M059J (cell line): ENCODE results near the gene HBP1. TPM values are rescaled to one million over a fixed set of nuclear protein-coding genes. Genes with fewer than 3 reads are reported as not detected.
"Not testable (repeated sequence)": the region's sequence is repeated elsewhere in the genome, so short reads cannot be mapped to it uniquely, and the experiment has no call there.

Experiments
- DNase-seq: peaks from one replicate; pipeline ENCODE4 v3.0.0-alpha.2; 2012; ENCODE audit warnings: low read depth
- total RNA-seq: library from RNA; depleted of rRNA; stranded (reverse); fragments of >200 nt; shearing (Covaris generic); gene quantifications from 2 replicates; pipeline ENCODE4 v1.2.3, GENCODE V29; 2014

HBP1 gene
- total RNA-seq, 1 experiment from 2014 or later, result 73.1 TPM

GRCh38 chr7:107181172-107181571, 12.4 kb downstream of the HBP1 start:
- no peak for DNase-seq

GRCh38 chr7:107185716-107186115, 16.9 kb downstream of the HBP1 start:
- DNase-seq, result no peak

- no peak for DNase-seq
Observed at GRCh38 chr7:107186240-107186639, 17.4 kb downstream of the HBP1 start.

DNA sequence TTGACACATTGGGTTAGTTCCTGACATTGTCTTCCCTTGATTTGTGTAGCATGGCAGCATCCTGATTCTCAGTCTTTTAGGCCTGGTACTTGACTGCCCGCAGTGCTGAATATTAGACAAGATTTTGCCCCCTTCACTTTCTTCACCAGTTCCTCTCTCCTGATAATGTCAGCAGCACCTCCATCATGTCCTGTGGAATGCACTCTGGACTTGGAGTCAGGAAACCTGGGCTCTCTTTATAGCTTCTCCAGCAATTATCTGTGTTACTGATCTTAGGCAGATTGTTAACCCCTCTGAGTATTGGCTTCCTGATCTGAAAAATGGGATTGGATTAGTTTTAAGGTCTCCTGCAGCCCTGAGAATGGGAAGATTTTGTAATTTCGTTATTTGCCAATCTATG, 19.0 kb downstream of the HBP1 start:
- DNase-seq, result no peak

GRCh38 chr7:107190090-107190489, 21.3 kb downstream of the HBP1 start:
- no peak for DNase-seq

DNA sequence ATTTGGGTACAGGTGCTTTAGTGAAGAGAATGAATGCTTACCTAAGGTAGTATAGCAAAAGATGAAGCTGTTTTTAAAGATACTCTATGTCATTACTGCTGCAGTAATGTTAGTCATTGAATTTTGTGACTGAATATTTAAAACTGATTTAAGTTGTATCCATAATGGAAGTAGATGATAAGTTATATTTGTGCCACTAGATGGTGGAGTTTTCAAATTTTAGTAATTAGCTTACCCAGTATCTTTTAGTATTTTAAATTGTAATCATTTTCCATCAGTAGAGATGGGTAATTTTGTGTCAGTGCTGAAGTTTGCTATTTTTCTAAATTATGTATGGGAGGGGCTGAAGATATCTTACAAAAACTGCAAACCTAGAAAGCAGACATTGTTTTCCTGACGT, 25.2 kb downstream of the HBP1 start:
- no peak for DNase-seq

DNA sequence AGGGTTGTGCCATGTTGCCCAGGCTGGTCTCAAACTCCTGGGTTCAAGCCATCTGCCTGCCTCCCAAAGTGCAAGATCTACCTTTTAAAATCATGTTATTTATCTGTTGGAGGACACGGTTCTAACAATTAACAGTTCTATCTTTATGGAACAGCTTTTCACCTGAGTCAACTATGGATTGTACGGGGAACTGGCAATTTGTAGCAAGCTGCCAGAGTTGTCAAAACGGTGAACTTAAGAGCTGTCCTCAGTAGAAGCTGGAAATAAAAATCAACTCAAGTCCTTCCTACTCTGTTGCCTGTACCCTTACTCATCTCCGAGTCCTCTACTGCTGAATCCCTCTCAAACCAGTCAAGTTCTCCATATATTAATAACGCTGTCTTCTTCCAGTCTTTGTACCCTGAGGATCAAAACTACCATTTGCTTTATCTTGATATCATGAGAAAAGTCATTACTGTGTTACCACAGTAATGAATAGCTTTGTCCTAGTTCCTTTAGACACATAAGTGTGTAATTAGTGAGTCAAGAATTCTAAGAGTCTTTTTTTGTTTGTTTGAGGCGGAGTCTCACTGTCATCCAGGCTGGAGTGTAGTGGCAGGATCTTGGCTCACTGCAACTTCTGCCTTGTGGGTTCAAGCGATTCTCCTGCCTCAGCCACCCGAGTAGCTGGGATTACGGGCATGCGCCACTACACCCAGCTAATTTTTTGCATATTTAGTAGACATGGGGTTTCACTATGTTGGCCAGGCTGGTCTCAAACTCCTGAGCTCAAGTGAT, 28.2 kb downstream of the HBP1 start:
- no peak for DNase-seq

DNA sequence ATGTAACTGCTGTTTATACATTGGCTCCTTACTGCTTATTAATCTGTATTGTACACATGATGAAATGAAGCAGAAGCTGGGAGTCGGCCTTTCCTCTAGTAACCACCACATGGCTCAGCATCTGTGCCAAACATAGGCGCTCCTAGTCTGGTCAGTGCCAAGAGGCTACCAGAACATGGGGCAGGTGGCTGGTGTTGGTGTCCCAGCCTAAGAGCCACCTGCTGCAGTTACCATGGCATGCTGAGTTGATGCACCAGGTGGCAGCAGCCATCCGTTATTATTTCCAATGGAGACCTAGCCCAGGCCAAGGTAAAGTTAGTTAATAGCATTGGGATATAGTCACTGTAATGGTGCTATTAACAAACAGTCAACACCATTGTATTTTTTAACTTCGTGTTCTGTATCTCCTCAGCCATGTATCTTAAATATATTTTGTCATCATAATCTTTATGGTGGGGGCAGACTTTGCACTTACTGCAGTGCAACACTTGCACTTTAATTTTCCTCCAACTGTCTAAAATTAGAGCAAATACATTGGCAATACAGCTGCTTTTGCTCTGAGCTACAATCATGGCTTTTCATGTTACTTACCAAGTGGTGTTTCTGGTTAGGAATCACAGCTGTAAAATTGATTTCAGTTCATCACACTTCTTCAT, 33.1 kb downstream of the HBP1 start:
- DNase-seq, result peak; percentile 53

- no peak for DNase-seq
Observed at GRCh38 chr7:107203607-107204006, 34.8 kb downstream of the HBP1 start.

- DNase-seq, result no peak
Observed at GRCh38 chr7:107206136-107206535, 37.3 kb downstream of the HBP1 start.

DNA sequence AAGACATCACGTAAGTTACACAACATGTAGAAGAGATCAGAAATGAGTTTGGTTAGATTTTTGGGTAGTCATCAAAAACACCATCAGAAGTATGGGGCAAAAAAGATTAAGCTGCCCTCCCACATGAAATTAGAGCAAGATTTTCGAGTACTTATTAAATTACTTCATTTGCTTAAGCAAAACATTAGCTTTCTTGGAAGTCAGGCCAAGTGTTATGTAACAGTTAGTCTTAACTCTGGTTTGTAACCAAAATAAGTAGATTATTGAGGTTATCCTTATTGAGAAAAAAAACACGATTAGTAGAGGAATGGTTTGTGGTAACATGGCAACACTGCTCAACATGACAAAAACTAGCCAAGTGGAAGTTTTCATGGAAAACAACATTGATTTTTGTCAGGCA, 37.9 kb downstream of the HBP1 start:
- no peak for DNase-seq

DNA sequence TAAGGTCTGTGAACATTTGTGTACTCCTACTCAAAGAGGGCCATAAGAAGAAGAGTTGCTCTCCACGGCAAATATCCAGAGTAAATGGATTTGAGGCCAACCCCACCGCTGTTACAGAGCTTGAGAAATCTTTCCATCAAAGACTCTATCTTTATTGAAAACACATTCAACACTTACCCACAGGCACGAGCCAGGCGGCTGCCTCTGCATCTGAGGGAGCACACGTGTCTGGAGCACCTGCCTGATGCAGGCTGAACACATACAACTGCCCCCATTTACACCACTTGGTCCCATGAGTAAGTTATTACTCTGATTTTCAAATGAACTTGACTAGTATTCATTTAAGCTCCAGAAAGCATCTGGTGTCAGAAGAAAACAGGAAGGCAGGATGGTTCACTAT, 38.7 kb downstream of the HBP1 start:
- DNase-seq, result no peak

DNA sequence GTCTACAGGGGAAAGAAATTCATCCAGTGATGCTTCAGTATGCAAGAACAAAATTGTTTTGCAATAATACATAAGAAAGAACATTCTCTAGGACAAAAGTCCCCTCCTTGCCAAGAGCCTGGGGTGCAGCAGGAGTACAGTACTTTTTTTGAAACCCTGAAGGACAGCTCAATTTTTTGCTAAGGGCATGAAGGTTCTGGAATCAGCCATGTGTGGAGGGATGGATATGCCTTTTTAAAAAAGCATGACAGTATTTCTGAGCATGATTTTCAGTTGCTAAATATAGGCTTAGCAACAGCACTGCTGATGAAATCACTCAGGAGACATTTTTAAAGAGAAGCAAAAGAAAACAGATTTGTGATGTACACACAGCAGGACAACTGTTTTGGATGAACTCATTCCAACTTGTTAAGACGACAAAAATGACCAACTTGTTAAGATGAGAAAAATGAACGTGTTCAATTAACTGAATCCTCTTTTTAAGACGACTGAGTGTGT, 39.3 kb downstream of the HBP1 start:
- DNase-seq, result no peak

- DNase-seq, result no peak
Observed at GRCh38 chr7:107208563-107208962, 39.8 kb downstream of the HBP1 start.

DNA sequence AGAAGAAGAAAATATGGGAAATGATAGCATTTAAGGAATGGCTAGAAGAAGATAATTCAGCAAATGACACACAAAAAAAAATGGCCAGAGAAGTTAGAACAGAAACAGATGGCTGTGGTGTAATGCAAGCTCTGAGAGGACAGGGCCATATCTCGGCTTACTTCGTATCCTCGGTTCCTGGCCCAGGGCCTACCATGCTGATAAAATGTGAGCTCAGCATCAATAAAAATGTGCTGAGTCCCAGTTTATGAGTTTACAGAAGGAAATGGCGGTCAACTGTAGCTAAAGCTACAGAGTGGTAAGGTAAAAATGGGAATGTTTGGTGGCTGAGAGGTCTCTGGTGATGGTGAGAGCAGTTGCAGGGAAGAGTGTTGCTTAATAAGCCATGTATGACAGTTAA, 40.8 kb downstream of the HBP1 start:
- DNase-seq, result no peak

DNA sequence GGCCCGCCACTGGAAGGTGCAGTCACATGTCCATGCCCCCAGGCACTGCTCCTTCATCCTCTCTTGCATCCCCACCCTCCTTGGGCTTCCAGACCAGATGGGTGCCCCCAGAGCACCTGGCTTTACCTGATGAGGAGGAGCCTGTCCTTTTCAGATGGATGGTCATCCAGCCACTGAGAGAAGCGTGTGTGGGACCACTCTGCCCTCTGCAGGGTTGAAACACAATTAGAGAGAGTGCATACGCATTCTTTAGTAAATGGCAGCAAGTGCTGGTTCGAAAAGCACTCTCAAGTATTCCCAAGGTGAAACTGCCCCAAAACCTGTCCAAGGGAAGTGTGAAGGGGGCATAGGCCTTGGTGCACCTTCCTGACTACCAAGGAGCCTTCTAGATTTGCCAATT, 41.6 kb downstream of the HBP1 start:
- DNase-seq, result no peak

- DNase-seq, result no peak
Observed at GRCh38 chr7:107212725-107213124, 43.9 kb downstream of the HBP1 start.

GRCh38 chr7:107213193-107213788, 44.5 kb downstream of the HBP1 start:
- DNase-seq, result no peak

GRCh38 chr7:107213945-107214344, 45.1 kb downstream of the HBP1 start:
- no peak for DNase-seq

- no peak for DNase-seq
Observed at GRCh38 chr7:107219563-107220244, 50.9 kb downstream of the HBP1 start.

DNA sequence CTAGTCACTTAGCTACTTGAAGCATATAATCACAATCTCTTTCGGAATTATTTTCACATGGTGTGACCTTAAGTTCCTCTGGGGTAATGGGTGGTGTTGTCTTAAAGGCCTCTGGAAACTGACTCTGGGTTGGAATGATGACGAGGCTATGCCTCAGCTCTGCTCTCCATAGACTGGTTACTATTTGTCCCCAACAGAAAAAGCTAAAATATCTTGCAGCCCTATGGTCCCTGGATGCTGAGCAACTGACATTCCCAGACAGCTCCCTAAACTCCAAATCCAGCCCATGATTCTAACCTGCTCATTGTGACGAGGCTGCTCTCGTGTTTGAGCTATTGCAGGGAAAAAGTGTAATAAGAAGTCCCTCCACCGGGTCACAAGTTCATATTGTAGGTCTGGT, 51.6 kb downstream of the HBP1 start:
- no peak for DNase-seq

DNA sequence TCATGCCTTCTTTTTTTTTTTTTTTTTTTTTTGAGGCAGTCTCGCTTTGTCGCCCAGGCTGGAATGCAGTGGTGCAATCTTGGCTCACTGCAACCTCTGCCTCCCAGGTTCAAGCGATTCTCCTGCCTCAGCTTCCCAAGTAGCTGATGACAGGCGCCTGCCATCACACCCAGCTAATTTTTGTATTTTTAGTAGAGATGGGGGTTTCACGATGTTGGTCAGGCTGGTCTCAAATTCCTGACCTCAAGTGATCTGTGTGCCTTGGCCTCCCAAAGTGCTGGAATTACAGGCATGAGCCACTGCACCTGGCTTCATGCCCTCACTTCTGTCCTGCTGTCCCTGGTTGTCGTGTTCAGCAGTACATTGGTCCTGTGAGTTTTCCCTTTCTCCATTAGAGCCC, 52.0 kb downstream of the HBP1 start:
- not testable (repeated sequence) for DNase-seq
